NCI-H146 treated with DMSO at 0.1 percent for 48 hours (cell line): ENCODE data around the gene C4orf54.

Experiments
- DNase-seq: peaks from one replicate; lab custom pipeline; 2025; ENCODE audit not compliant: unreplicated experiment; lab: John Stamatoyannopoulos, UW

Gene C4orf54

GRCh38 chr4:99657798-99658197 is at the start of gene C4orf54:
Gene C4orf54, minus strand, starts transcription at chr4:99657828. Its CDS starts 3,180 bp downstream, at chr4:99654648.
- no peak for DNase-seq

GRCh38 chr4:99705891-99706290 is 48.3 kb upstream of the C4orf54 start:
- DNase-seq: no peak

GRCh38 chr4:99696801-99697200 is 39.2 kb upstream of the C4orf54 start:
- no peak for DNase-seq

DNA sequence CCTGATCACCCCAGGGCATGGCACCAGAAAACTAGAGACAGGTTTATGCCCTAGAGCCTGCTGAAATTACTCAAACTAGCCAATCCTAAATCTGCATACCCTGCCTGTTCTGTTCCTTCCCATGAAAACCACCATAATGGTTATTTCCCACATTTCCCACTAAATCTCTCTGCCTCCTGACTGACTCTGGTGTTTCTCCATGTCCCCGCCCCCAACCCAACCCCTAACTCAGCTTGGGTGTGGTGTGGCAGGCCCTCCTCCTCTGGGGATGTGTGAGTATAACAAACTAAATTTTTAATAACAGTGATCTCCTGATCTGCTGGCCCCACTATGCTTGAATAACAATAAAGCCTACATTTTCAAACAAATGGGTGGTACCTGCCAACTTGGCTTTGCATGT is 35.5 kb upstream of the C4orf54 start:
- no peak for DNase-seq

DNA sequence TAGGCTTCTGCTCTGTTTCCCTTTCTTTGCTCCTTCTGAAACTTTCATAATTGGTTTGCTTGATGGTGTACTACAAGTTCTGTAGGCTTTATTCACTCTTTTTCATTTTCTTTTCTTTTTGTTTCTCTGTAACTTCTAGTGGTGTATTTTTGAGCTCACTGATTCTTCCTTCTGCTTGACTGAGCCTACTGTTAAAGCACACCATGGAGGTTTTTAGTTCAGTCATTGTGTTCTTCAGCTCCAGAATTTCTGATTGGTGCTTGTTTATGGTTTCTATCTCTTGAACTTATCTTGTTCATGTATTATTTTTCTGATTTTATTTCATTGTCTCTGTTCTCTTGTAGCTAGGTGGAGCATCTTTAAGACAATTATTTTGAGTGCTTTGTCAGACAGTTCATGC is 33.4 kb upstream of the C4orf54 start:
- no peak for DNase-seq

- DNase-seq: no peak
Observed at GRCh38 chr4:99690472-99690871, 32.8 kb upstream of the C4orf54 start.

GRCh38 chr4:99687120-99687519 is 29.5 kb upstream of the C4orf54 start:
- no peak for DNase-seq

DNA sequence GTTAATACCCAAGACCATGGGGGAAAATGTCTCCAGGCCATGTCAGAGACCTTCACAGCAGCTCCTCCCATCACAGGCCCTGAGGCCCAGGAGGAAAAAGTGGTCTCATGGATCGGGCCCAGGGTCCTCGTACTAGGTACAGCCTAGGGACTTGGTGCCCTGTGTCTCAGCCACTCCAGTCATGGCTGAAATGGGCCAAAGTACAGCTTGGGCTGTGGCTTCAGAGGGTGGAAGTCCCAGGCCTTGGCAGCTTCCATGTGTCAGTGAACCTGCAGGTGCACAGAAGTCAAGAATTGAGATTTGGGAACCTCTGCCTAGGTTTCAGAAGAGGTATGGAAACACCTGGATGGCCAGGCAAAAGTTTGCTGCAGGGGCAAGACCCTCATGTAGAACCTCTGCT is 27.6 kb upstream of the C4orf54 start:
- no peak for DNase-seq

DNA sequence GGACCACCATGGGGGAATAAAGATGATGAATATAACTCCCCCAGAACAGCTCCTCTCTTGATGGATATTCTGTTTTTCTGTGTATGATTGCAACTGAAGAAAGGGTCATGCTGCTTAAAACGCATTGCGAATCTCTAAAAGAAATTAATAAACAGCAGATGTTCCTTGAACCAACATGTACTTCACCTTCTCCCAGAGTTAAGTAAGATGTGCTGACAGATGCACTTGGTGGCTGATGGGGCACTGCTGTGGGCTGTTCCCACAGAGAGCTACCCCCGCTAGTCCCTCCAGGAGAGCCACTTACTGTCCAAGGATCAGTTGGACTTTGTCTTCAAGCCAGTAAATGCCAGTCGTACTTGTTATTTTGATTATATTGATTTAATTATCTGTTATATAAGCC is 26.3 kb upstream of the C4orf54 start:
- no peak for DNase-seq

- no peak for DNase-seq
Observed at GRCh38 chr4:99679976-99680375, 22.3 kb upstream of the C4orf54 start.

- DNase-seq: peak; percentile 30
Observed at GRCh38 chr4:99679204-99679603, 21.6 kb upstream of the C4orf54 start.

- DNase-seq: no peak
Observed at GRCh38 chr4:99677161-99677560, 19.5 kb upstream of the C4orf54 start.

- no peak for DNase-seq
Observed at GRCh38 chr4:99670409-99671073, 12.9 kb upstream of the C4orf54 start.

DNA sequence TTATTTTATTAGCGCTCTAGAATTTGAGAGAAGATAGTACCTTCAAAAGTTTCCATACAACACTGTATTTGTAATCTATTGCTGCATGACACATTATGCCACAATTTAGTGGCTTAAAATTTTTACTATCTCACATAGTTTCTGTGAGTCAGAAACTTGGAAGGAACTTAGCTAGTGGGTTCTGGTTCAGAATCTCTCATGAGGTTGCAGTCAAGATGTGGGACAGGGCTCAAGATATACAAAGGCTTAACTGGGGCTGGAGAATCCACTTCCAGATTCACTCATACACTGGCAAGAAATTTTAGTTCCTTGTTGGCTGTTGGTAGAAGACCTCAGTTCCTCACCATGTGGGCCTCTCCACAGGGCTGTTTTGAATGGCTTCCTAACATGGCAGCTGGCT is 11.5 kb upstream of the C4orf54 start:
- no peak for DNase-seq

GRCh38 chr4:99668472-99668871 is 10.8 kb upstream of the C4orf54 start:
- no peak for DNase-seq

DNA sequence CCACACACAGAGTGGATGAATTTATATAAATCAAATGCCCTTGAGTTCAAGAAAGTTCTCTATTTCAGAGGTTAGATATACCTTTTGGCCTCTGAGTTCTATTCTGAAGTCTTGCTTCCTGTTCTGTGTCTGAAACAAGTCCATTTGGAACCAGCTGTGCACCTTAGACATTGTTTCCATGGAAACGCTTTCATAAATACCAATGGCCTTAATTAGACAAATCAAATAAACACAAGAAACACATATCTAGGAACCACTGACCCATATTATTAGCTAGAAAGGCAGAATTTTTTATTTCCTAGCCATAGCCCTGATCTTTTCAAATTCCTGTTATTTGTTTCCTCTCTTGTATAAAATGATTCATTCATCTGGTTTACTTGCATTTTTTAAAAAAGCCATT is 8.4 kb upstream of the C4orf54 start:
- peak; percentile 1 for DNase-seq

DNA sequence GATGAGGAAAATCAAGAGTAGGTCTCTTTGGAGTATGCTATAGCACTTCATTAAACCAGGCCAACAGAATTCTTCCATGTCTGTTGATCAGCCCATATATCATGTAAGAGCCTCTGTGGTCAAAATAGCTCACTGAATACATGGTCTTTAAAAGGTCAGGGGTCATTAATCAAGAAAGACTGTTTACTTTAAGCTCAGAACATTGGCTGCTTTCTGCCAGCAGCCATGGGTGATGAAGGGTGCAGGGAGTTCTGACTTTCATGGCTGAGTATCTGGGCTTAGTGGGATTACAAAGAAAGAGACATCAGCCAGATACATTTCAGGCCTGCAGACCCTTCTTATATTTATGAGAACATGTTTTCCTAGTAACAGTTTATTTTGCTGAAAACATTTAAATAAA is 7.1 kb upstream of the C4orf54 start:
- no peak for DNase-seq

DNA sequence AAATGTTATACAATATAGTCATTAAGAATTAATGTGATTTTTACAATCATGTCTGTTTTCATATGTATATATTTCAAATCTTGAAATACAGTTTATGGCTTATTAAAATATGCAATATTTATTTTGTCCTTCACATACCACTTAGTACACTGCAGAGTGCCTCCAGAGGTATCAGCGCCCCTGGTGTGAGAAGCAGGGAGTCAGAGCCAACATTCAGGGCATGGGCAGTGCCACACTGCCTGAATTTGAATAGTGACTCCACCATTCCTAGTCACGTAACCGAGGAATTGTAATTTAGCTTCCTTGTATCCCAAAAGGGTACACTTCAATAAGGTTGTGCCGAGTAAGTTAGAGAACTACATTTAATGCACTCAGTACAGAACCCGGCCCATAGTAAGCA is 4.3 kb upstream of the C4orf54 start:
- DNase-seq: no peak

DNA sequence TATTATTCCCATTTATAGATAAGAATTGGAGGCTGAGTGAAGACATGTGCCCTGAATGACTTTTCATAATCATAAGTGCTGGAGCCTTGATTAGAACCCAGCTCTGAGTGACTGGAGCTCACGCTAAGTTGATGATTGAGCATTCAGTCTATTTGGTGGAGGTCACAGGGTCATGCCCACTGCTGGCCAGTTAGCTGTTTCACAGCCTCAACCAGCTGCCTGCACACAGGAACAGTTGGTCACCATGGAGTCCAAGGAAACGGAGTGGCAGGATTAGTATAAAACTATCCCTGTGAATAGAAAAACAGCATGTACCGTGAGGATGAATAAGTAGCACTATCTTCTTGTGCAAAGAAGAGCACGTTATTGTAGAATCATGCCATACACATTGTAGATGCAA is 1.0 kb upstream of the C4orf54 start:
- DNase-seq: no peak

DNA sequence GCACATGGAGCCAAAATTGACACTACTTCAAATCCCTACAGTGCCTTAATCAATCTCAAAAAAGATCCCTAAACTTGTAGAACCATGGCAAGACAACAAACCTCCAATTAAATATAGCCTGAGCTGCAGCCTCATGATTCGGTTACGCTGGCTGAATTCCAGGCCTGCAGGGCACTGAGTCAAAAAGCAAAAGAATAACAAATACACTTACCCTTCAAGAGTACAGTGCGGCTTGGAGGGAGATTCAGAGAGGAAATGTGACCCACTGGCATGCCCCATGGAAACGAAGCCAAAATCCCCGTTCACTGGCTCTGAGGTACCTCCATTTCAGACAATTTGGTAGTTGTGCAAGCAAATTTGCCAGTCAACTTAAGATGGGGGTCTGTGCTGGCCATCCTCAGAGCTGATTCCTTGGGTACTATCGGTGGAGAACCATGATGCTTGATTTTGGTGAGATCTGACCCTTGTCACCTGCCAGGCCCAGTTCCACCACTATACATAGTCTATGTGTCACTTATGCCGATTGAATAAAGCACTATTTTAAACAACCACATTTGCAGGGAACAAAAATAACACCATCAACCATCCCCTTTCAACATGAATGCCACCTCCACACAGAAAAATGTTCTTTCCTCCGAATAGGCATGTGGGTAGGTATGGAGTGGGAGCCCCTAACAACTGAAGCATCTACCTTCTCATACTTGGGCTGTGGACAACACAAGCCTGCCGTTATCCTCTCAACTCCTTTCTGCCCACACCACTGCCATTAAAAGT is 2.1 kb downstream of the C4orf54 start:
- DNase-seq: no peak

GRCh38 chr4:99654361-99654761 is 3.3 kb downstream of the C4orf54 start:
- DNase-seq: no peak

DNA sequence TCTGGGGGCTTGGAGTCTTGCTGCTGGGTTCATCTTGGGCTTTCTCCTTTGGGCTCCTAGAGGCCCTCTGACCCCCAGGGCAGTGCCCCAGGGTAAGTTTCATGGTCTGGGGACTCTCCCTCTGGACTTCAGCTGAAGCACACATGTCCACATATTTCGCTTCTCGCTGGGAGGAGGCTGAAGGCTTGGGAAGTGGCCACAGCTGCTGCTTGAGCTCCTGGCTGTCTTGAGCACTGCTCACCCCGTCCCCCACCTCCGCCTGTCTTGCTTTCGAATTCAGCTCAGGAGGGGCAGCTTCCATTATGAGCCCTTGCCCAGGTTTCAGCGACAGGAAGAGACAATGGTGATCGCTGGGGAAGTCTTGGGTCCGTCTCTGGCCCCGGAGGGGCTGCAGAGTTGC is 3.7 kb downstream of the C4orf54 start:
- no peak for DNase-seq
